ENCODE data around the gene APRT. TPM values are rescaled to one million over a fixed set of nuclear protein-coding genes. Genes with fewer than 3 reads are reported as not detected.

APRT gene
- total and polyA plus RNA-seq, 9 of the 15 experiments (the other 6 are each of a cell fraction or from before 2014, with no cell fraction given), result 41.7 to 409 (median 146) TPM

GRCh38 chr16:88809676-88810165, 2.0 kb downstream of the APRT start (continued):
- TF ChIP-seq PCBP1 (IDR thresholded peaks at IDR 0.05; ENCODE audit: low read depth, low read length, poor library complexity, severe bottlenecking) (no peak), CBX1 (IDR thresholded peaks at IDR 0.05; ENCODE audit: low read depth) (0 out of 2 replicates have a peak, but pooled peaks have one; percentile 15), CHD2 (IDR thresholded peaks at IDR 0.05; ENCODE audit: low read depth, low read length) (peak; percentile 61), POLR2AphosphoS2 (IDR thresholded peaks at IDR 0.05; ENCODE audit: low read length) (peak; percentile 91), PTBP1 (IDR thresholded peaks at IDR 0.05; ENCODE audit: low read depth, low read length) (0 out of 2 replicates have a peak, but pooled peaks have one; percentile 28), MYC (IDR thresholded peaks at IDR 0.05; ENCODE audit: low read depth, low read length) (peak; percentile 2; the same call in 1 of the 2 replicates), MYC (CRISPR knock-in tag; IDR thresholded peaks at IDR 0.05; ENCODE audit: borderline replicate concordance, low read depth) (no peak), ZBTB1 (CRISPR knock-in tag; IDR thresholded peaks at IDR 0.05; ENCODE audit: borderline replicate concordance, low read depth) (0 out of 2 replicates have a peak, but pooled peaks have one; percentile 27), PHF8 (IDR thresholded peaks at IDR 0.05; ENCODE audit: borderline replicate concordance, low read length) (peak; percentile 13; the same call in 1 of the 2 replicates), GTF3C2 (IDR thresholded peaks at IDR 0.05; ENCODE audit: borderline replicate concordance, extremely low read depth, insufficient read length) (no peak), TAF15 (IDR thresholded peaks at IDR 0.05; ENCODE audit: low read depth, low read length) (peak; percentile 80; the same call in 1 of the 2 replicates), MYNN (IDR thresholded peaks at IDR 0.05) (peak; percentile 28; the same call in 1 of the 2 replicates), MYNN (CRISPR knock-in tag; IDR thresholded peaks at IDR 0.05) (no peak), HMGN3 (IDR thresholded peaks at IDR 0.05; ENCODE audit: borderline replicate concordance, extremely low read depth, insufficient read length, low read depth, low read length) (peak; percentile 58), POLR2A (conservative IDR thresholded peaks at IDR 0.05) (peak; percentile 77), POLR2B (IDR thresholded peaks at IDR 0.05; ENCODE audit: low read depth, partially characterized antibody) (peak; percentile 64), RUNX1 (IDR thresholded peaks at IDR 0.05; ENCODE audit: low read depth) (0 out of 2 replicates have a peak, but pooled peaks have one; percentile 4), NUFIP1 (IDR thresholded peaks at IDR 0.05; ENCODE audit: partially characterized antibody) (no peak)
